Suprapubic skin (tissue), 4 donors: ENCODE data around the gene TEX261. TPM values are rescaled to one million over a fixed set of nuclear protein-coding genes. Genes with fewer than 3 reads are reported as not detected.
A peak's percentile ranks its signal among the peaks of the same experiment; 100 is the strongest.

Experiments
- DNase-seq, 2 donors: peaks; one replicate each; pipeline ENCODE4 v3.0.0-alpha.2; 2019; ENCODE audit warnings: low spot score in 2 of 2
- H3K27ac ChIP-seq: fragments of 200-600 bp; sonication (generic); one replicate; pipeline ENCODE4 v1.5.1; 2019
- H3K27me3 ChIP-seq: fragments of 200-600 bp; sonication (generic); one replicate; pipeline ENCODE4 v1.5.1; 2019
- H3K36me3 ChIP-seq: fragments of 200-600 bp; sonication (generic); one replicate; pipeline ENCODE4 v1.5.1; 2019
- H3K4me1 ChIP-seq: fragments of 200-600 bp; sonication (generic); one replicate; pipeline ENCODE4 v1.5.1; 2019
- H3K4me3 ChIP-seq: fragments of 200-600 bp; sonication (generic); one replicate; pipeline ENCODE4 v1.5.1; 2019; ENCODE audit warnings: mild to moderate bottlenecking
- H3K9me3 ChIP-seq: fragments of 200-600 bp; sonication (generic); one replicate; pipeline ENCODE4 v1.5.1; 2019
- EP300 ChIP-seq: sonication (generic); formaldehyde crosslinking; IDR thresholded peaks from one replicate; pipeline ENCODE4 v1.6.1; 2017; ENCODE audit warnings: antibody characterized with exemption
- POLR2A ChIP-seq, 2 donors: fragments of 450-650 bp; IDR thresholded peaks; one replicate each; pipeline ENCODE4 v1.6.1; 2017; ENCODE audit warnings: antibody characterized with exemption in 2 of 2, mild to moderate bottlenecking in 2 of 2, moderate library complexity in 2 of 2
- POLR2AphosphoS5 ChIP-seq, 3 donors: sonication (generic); formaldehyde crosslinking; IDR thresholded peaks; one replicate each; pipeline ENCODE4 v1.6.1; 2017; ENCODE audit warnings: antibody characterized with exemption in 3 of 3
- whole genome bisulfite sequencing: methylation state at CpG from one replicate; pipeline ENCODE4 v1.1.5; 2018; 5-methylcytosine and 5-hydroxymethylcytosine counted together
- total RNA-seq, 4 donors: library from RNA; depleted of rRNA; stranded (reverse); fragments of >200 nt; gene quantifications; one replicate each; pipeline ENCODE4 v1.1.0, GENCODE V29; 2016
- TF ChIP-seq, protein P1 (sequence below), 2 donors: fragments of 200-600 bp in 1 of 2; fragments of 450-650 bp in 1 of 2; sonication (generic) in 1 of 2; IDR thresholded peaks; one replicate each; pipeline ENCODE4 v1.5.1; 2016 to 2019; ENCODE audit warnings: antibody characterized with exemption in 2 of 2, mild to moderate bottlenecking in 1 of 2, moderate library complexity in 1 of 2

The TEX261 gene
- total RNA-seq, 4 donors from 2014 or later = 19.7 to 31.0 (median 26.8) TPM

GRCh38 chr2:70981866-70982810 lies 12.5 kb downstream of the TEX261 start:
- Histone ChIP-seq H3K27ac (no peak overlapping the region), H3K4me1 (peaks cover 33% of the 10 kb centered on the region), H3K36me3 (peaks cover 30% of the 10 kb centered on the region), H3K27me3 (no peaks in the 10 kb centered on the region), H3K4me3 (no peak overlapping the region), H3K9me3 (no peaks in the 10 kb centered on the region)
- WGBS = 88% methylated on average over 6 of the region's 14 CpGs
- DNase-seq = peak; percentile 53 to 74
- TF ChIP-seq EP300 (no peak), POLR2A (IDR thresholded peaks at IDR 0.05) (no peak), POLR2AphosphoS5 (IDR thresholded peaks at IDR 0.05) (no peak)
- TF ChIP-seq, protein P1, sequence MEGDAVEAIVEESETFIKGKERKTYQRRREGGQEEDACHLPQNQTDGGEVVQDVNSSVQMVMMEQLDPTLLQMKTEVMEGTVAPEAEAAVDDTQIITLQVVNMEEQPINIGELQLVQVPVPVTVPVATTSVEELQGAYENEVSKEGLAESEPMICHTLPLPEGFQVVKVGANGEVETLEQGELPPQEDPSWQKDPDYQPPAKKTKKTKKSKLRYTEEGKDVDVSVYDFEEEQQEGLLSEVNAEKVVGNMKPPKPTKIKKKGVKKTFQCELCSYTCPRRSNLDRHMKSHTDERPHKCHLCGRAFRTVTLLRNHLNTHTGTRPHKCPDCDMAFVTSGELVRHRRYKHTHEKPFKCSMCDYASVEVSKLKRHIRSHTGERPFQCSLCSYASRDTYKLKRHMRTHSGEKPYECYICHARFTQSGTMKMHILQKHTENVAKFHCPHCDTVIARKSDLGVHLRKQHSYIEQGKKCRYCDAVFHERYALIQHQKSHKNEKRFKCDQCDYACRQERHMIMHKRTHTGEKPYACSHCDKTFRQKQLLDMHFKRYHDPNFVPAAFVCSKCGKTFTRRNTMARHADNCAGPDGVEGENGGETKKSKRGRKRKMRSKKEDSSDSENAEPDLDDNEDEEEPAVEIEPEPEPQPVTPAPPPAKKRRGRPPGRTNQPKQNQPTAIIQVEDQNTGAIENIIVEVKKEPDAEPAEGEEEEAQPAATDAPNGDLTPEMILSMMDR (IDR thresholded peaks at IDR 0.05) = no peak

GRCh38 chr2:70981421-70981820 lies 13.3 kb downstream of the TEX261 start:
- Histone ChIP-seq H3K27me3 (no peaks in the 10 kb centered on the region), H3K36me3 (peaks cover 22% of the 10 kb centered on the region), H3K27ac (no peak overlapping the region), H3K9me3 (no peaks in the 10 kb centered on the region), H3K4me3 (no peak overlapping the region), H3K4me1 (peaks cover 39% of the 10 kb centered on the region)
- DNase-seq = peak in 1 of 2 donors; percentile 20
- no peak for TF ChIP-seq POLR2A (IDR thresholded peaks at IDR 0.05)
- whole genome bisulfite sequencing = 85% methylated on average over 2 of the region's 2 CpGs

DNA sequence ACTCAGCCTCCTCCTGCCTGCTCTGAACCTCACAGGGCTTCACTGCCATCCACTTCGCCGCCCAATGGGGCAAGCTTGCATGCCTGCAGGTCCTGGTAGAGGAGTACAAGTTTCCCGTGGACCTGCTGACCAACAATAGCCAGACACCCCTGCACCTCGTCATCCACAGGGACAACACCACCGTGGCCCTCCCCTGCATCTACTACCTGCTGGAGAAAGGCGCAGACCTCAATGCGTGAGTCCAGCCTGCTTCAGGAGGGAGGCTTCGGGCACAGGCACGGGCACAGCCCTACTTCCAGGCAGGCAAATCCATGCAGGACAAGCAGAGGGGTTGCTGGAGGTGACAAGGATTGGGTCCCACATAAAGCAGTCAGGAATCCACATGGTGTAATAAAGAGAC lies 15.0 kb downstream of the TEX261 start:
- DNase-seq = peak; percentile 58 to 72
- Histone ChIP-seq H3K9me3 (no peaks in the 10 kb centered on the region), H3K27ac (no peak overlapping the region), H3K27me3 (no peaks in the 10 kb centered on the region), H3K36me3 (peaks cover 9% of the 10 kb centered on the region), H3K4me3 (no peak overlapping the region), H3K4me1 (peaks cover 29% of the 10 kb centered on the region)
- WGBS = 85% methylated on average over 9 of the region's 9 CpGs
- TF ChIP-seq EP300 (no peak), POLR2A (IDR thresholded peaks at IDR 0.05) (no peak), POLR2AphosphoS5 (IDR thresholded peaks at IDR 0.05) (no peak)
- TF ChIP-seq, protein P1 (IDR thresholded peaks at IDR 0.05) = no peak

DNA sequence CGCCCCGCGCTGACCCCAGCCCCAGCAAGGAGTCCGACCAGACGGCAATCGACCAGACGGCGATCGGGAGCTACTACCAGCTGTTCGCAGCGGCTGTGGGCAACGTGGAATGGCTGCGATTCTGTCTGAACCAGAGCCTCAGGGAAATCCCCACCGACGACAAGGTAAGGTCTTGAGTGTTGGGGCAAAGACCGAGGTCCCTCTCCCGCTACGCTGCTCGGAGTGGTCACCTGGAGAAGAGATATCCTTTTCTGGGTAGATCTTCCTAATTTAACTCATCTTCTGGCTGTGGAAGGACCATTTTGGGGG lies 15.5 kb downstream of the TEX261 start:
- Histone ChIP-seq H3K36me3 (peaks cover 8% of the 10 kb centered on the region), H3K4me3 (peak overlapping the region; percentile 70), H3K4me1 (peaks cover 28% of the 10 kb centered on the region), H3K9me3 (no peaks in the 10 kb centered on the region), H3K27ac (peak overlapping the region; percentile 78), H3K27me3 (no peaks in the 10 kb centered on the region)
- 80% methylated on average over 7 of the region's 19 CpGs for WGBS
- TF ChIP-seq POLR2A (IDR thresholded peaks at IDR 0.05) (no peak), POLR2AphosphoS5 (IDR thresholded peaks at IDR 0.05) (no peak), EP300 (no peak)
- TF ChIP-seq, protein P1 (IDR thresholded peaks at IDR 0.05) = no peak
- DNase-seq = no peak

- WGBS = 2% methylated on average over 9 of the region's 67 CpGs
- TF ChIP-seq POLR2AphosphoS5 (IDR thresholded peaks at IDR 0.05) (no peak), EP300 (no peak)
- TF ChIP-seq, protein P1 (IDR thresholded peaks at IDR 0.05) = no peak
- no peaks in the 10 kb centered on the region for H3K9me3 ChIP-seq
These were observed 16.1 kb downstream of the TEX261 start, which contains the start of gene ANKRD53 for GRCh38 chr2:70978341-70979179. TSS of gene ANKRD53 (plus strand) at chr2:70978630. CDS start at chr2:70978646, 16 bp downstream.

More at GRCh38 chr2:70978341-70979179, 16.1 kb downstream of the TEX261 start, which contains the start of gene ANKRD53:
- no peaks in the 10 kb centered on the region for H3K27me3 ChIP-seq
- peak within 1 kb of the TSS; percentile 78 for H3K27ac ChIP-seq
- H3K4me1 ChIP-seq = peaks cover 28% of the 10 kb centered on the region
- peaks cover 4% of the 10 kb centered on the region for H3K36me3 ChIP-seq
- peak within 1 kb of the TSS; percentile 70 for H3K4me3 ChIP-seq
- peak; percentile 82 to 86 for DNase-seq
